ENCODE data around the gene GPC6. TPM values are rescaled to one million over a fixed set of nuclear protein-coding genes. Genes with fewer than 3 reads are reported as not detected.

Gene GPC6
- total and polyA plus RNA-seq, 9 of the 15 experiments (the other 6 are each of a cell fraction or from before 2014, with no cell fraction given): under 0.01 to 0.20 (median 0.01) TPM; not detected in 4

- no TSS peak for BruUV-seq (replicated peaks)
- Histone ChIP-seq H3K79me2 (ENCODE audit: control insufficient read depth, insufficient read depth, low read length) (no peaks in the 10 kb centered on the region), H3K9me1 (ENCODE audit: control insufficient read depth, insufficient read depth, low read length) (no peaks in the 10 kb centered on the region), H4K20me1 (replicated peaks; ENCODE audit: control insufficient read depth, insufficient read depth, low read length) (no peaks in the 10 kb centered on the region), H3K27ac (ENCODE audit: extremely low read depth, low read depth, low read length) (no peak overlapping the region), H3K9ac (ENCODE audit: insufficient read depth in 1 of 2, low read depth in 2 of 2, low read length in 2 of 2) (no peak overlapping the region), H3K4me3 (no peak overlapping the region), H3K9me3 (replicated peaks; ENCODE audit: control insufficient read depth, insufficient read depth, low read depth, low read length) (no peaks in the 10 kb centered on the region), H3K4me2 (ENCODE audit: insufficient read depth, low read length) (no peak overlapping the region), H2AFZ (ENCODE audit: low read depth, low read length) (no peak overlapping the region), H3K4me1 (replicated peaks in 1 of 2; ENCODE audit: control insufficient read depth in 2 of 2, insufficient read depth in 2 of 2, low read length in 2 of 2) (no peaks in the 10 kb centered on the region), H3K27me3 (ENCODE audit: control insufficient read depth in 2 of 2, insufficient read depth in 2 of 2, low read length in 2 of 2) (no peaks in the 10 kb centered on the region), H3K36me3 (ENCODE audit: control insufficient read depth, insufficient read depth, low read length) (no peaks in the 10 kb centered on the region)
- FAIRE-seq: no peak
- no peak for TF ChIP-seq CLOCK (CRISPR knock-in tag; IDR thresholded peaks at IDR 0.05; ENCODE audit: borderline replicate concordance)
- no peak for TF ChIP-seq RUNX1 (IDR thresholded peaks at IDR 0.05; ENCODE audit: low read depth)
- intact Hi-C loops (cut with micrococcal nuclease): no loop called here
- ChIA-PET CTCF (ENCODE audit: low intra/inter-chr PET ratio) (no interaction called here), POLR2A (no interaction called here)
- ATAC-seq: no peak
- in situ Hi-C loops (cut with MboI): loop anchor here (25.0 kb wide), 1 partner anchor 675 kb away; no protein-coding TSS in a partner anchor
- DNase-seq (ENCODE audit: extremely low read depth in 1 of 4, low spot score in 3 of 4): no peak
Measured at GRCh38 chr13:93412676-93413075, 186.1 kb downstream of the GPC6 start.
